ENCODE results near the gene EMX1. TPM values are rescaled to one million over a fixed set of nuclear protein-coding genes. Genes with fewer than 3 reads are reported as not detected.
A peak's percentile ranks its signal among the peaks of the same experiment; 100 is the strongest.

EMX1 gene
- total RNA-seq, 5 donors from 2014 or later (not counting 1 experiment from before 2014, with no cell fraction given): not detected

- Mint-ChIP-seq H3K27me3 (peaks cover 53 to 81% of the 10 kb centered on the region in 2 donors), H3K9me3 (no peaks in the 10 kb centered on the region), H3K36me3 (no peaks in the 10 kb centered on the region), H3K4me3 (peak within 1 kb of the TSS; percentile 66 to 79 (median 75)), H3K27ac (no peak within 1 kb of the TSS), H3K4me1 (peaks cover 8 to 14% (median 10%) of the 10 kb centered on the region in 3 donors)
- Histone ChIP-seq H3K9me3 (no peaks in the 10 kb centered on the region), H3K4me3 (ENCODE audit: control insufficient read depth in 1 of 2, extremely low read depth in 1 of 2, low read length in 1 of 2) (peak within 1 kb of the TSS; percentile 45 to 48), H3K27ac (ENCODE audit: low read length) (no peak within 1 kb of the TSS), H3K4me1 (ENCODE audit: control insufficient read depth in 1 of 2, extremely low read depth in 1 of 2, insufficient read depth in 2 of 2, low read length in 2 of 2) (peaks cover 0 to 17% of the 10 kb centered on the region in 2 experiments), H3K27me3 (replicated peaks in 1 of 2; ENCODE audit: control insufficient read depth in 2 of 2, extremely low read depth in 1 of 2, insufficient read depth in 2 of 2, low read length in 1 of 2) (peaks cover 11 to 57% of the 10 kb centered on the region in 2 experiments), H3K36me3 (ENCODE audit: control insufficient read depth in 2 of 2, extremely low read depth in 1 of 2, insufficient read depth in 1 of 2, low read length in 1 of 2) (no peaks in the 10 kb centered on the region)
- POLR2A ChIA-PET: no interaction called here
- 2% methylated on average over 76 of the region's 76 CpGs for WGBS (ENCODE audit: insufficient coverage)
- DNase-seq (peak in 27 of 35 experiments; percentile 16 to 59 (median 33)), ATAC-seq (replicated peaks in 1 of 4) (peak; percentile 82 to 94 (median 88))
- CTCF ChIA-PET: interaction anchor here in 1 of 2 donors (0.6 kb wide), 1 partner anchor 10 kb away, joined by 4 read pairs; no protein-coding TSS in a partner anchor
Measured at GRCh38 chr2:72887032-72887739, 30.1 kb upstream of the EMX1 start, which contains the start of gene SPR. Gene SPR (plus strand): TSS chr2:72887408. CDS start chr2:72887433, 25 bp downstream.

- Histone ChIP-seq H3K27me3 (replicated peaks in 1 of 2; ENCODE audit: control insufficient read depth in 2 of 2, extremely low read depth in 1 of 2, insufficient read depth in 2 of 2, low read length in 1 of 2) (peaks cover 11 to 58% of the 10 kb centered on the region in 2 experiments), H3K4me3 (ENCODE audit: control insufficient read depth in 1 of 2, extremely low read depth in 1 of 2, low read length in 1 of 2) (peak overlapping the region; percentile 45 to 48), H3K27ac (ENCODE audit: low read length) (no peak overlapping the region), H3K4me1 (ENCODE audit: control insufficient read depth in 1 of 2, extremely low read depth in 1 of 2, insufficient read depth in 2 of 2, low read length in 2 of 2) (peaks cover 0 to 17% of the 10 kb centered on the region in 2 experiments), H3K9me3 (no peaks in the 10 kb centered on the region), H3K36me3 (ENCODE audit: control insufficient read depth in 2 of 2, extremely low read depth in 1 of 2, insufficient read depth in 1 of 2, low read length in 1 of 2) (no peaks in the 10 kb centered on the region)
- Mint-ChIP-seq H3K9me3 (no peaks in the 10 kb centered on the region), H3K36me3 (no peaks in the 10 kb centered on the region), H3K27ac (no peak overlapping the region), H3K4me3 (peak overlapping the region; percentile 62 to 77 (median 75)), H3K27me3 (peaks cover 57 to 84% of the 10 kb centered on the region in 2 donors), H3K4me1 (peaks cover 8 to 14% (median 10%) of the 10 kb centered on the region in 3 donors)
- ATAC-seq (replicated peaks in 1 of 4) (peak; percentile 41 to 59 (median 52)), DNase-seq (peak in 23 of 35 experiments; percentile 16 to 55 (median 32))
- POLR2A ChIA-PET: no interaction called here
- CTCF ChIA-PET: no interaction called here
- 10% methylated on average over 19 of the region's 21 CpGs for WGBS (ENCODE audit: insufficient coverage)
Measured at GRCh38 chr2:72887740-72888437, 29.4 kb upstream of the EMX1 start.

GRCh38 chr2:72888438-72889202, 28.7 kb upstream of the EMX1 start:
- Histone ChIP-seq H3K9me3 (no peaks in the 10 kb centered on the region), H3K27ac (ENCODE audit: low read length) (no peak overlapping the region), H3K4me3 (ENCODE audit: control insufficient read depth in 1 of 2, extremely low read depth in 1 of 2, low read length in 1 of 2) (no peak overlapping the region), H3K36me3 (ENCODE audit: control insufficient read depth in 2 of 2, extremely low read depth in 1 of 2, insufficient read depth in 1 of 2, low read length in 1 of 2) (no peaks in the 10 kb centered on the region), H3K4me1 (ENCODE audit: control insufficient read depth in 1 of 2, extremely low read depth in 1 of 2, insufficient read depth in 2 of 2, low read length in 2 of 2) (peaks cover 0 to 17% of the 10 kb centered on the region in 2 experiments), H3K27me3 (replicated peaks in 1 of 2; ENCODE audit: control insufficient read depth in 2 of 2, extremely low read depth in 1 of 2, insufficient read depth in 2 of 2, low read length in 1 of 2) (peaks cover 11 to 64% of the 10 kb centered on the region in 2 experiments)
- WGBS (ENCODE audit: insufficient coverage): 84% methylated on average over 7 of the region's 11 CpGs
- ChIA-PET POLR2A (no interaction called here), CTCF (no interaction called here)
- no peaks in the 10 kb centered on the region for H3K36me3 Mint-ChIP-seq
- DNase-seq: no peak
- H3K9me3 Mint-ChIP-seq: no peaks in the 10 kb centered on the region
- peak overlapping the region; percentile 28 to 75 (median 62) for H3K4me3 Mint-ChIP-seq
- no peak for ATAC-seq (replicated peaks in 1 of 4)
- peaks cover 8 to 14% (median 10%) of the 10 kb centered on the region in 3 donors for H3K4me1 Mint-ChIP-seq
- no peak overlapping the region for H3K27ac Mint-ChIP-seq
- peaks cover 53 to 80% of the 10 kb centered on the region in 2 donors for H3K27me3 Mint-ChIP-seq

GRCh38 chr2:72889991-72890390, 27.3 kb upstream of the EMX1 start:
- WGBS (ENCODE audit: insufficient coverage): 84% methylated on average over 4 of the region's 4 CpGs
- H3K27me3 ChIP-seq (replicated peaks in 1 of 2; ENCODE audit: control insufficient read depth in 2 of 2, extremely low read depth in 1 of 2, insufficient read depth in 2 of 2, low read length in 1 of 2): peaks cover 11 to 78% of the 10 kb centered on the region in 2 experiments
- H3K9me3 ChIP-seq: no peaks in the 10 kb centered on the region
- ChIA-PET POLR2A (no interaction called here), CTCF (interaction anchor here (0.5 to 0.7 kb wide), 5 partner anchors 22 to 1380 kb away, joined by 3 to 6 read pairs (median 5); no protein-coding TSS in a partner anchor)
- DNase-seq (no peak), ATAC-seq (replicated peaks in 1 of 4) (no peak)
- Mint-ChIP-seq H3K4me1 (peaks cover 8 to 14% (median 10%) of the 10 kb centered on the region in 3 donors), H3K27me3 (peaks cover 52 to 77% of the 10 kb centered on the region in 2 donors), H3K27ac (no peak overlapping the region), H3K36me3 (no peaks in the 10 kb centered on the region), H3K9me3 (no peaks in the 10 kb centered on the region), H3K4me3 (no peak overlapping the region)
- H3K4me1 ChIP-seq (ENCODE audit: control insufficient read depth in 1 of 2, extremely low read depth in 1 of 2, insufficient read depth in 2 of 2, low read length in 2 of 2): peaks cover 0 to 17% of the 10 kb centered on the region in 2 experiments
- H3K36me3 ChIP-seq (ENCODE audit: control insufficient read depth in 2 of 2, extremely low read depth in 1 of 2, insufficient read depth in 1 of 2, low read length in 1 of 2): no peaks in the 10 kb centered on the region
- H3K27ac ChIP-seq (ENCODE audit: low read length): no peak overlapping the region
- H3K4me3 ChIP-seq (ENCODE audit: control insufficient read depth in 1 of 2, extremely low read depth in 1 of 2, low read length in 1 of 2): no peak overlapping the region

- Histone ChIP-seq H3K36me3 (ENCODE audit: control insufficient read depth in 2 of 2, extremely low read depth in 1 of 2, insufficient read depth in 1 of 2, low read length in 1 of 2) (no peaks in the 10 kb centered on the region), H3K27ac (ENCODE audit: low read length) (no peak overlapping the region), H3K4me3 (ENCODE audit: control insufficient read depth in 1 of 2, extremely low read depth in 1 of 2, low read length in 1 of 2) (no peak overlapping the region), H3K4me1 (ENCODE audit: control insufficient read depth in 1 of 2, extremely low read depth in 1 of 2, insufficient read depth in 2 of 2, low read length in 2 of 2) (peaks cover 0 to 17% of the 10 kb centered on the region in 2 experiments), H3K9me3 (no peaks in the 10 kb centered on the region), H3K27me3 (replicated peaks in 1 of 2; ENCODE audit: control insufficient read depth in 2 of 2, extremely low read depth in 1 of 2, insufficient read depth in 2 of 2, low read length in 1 of 2) (peaks cover 13 to 87% of the 10 kb centered on the region in 2 experiments)
- H3K36me3 Mint-ChIP-seq: no peaks in the 10 kb centered on the region
- peaks cover 51 to 74% of the 10 kb centered on the region in 2 donors for H3K27me3 Mint-ChIP-seq
- DNase-seq (no peak), ATAC-seq (replicated peaks in 1 of 4) (no peak)
- WGBS (ENCODE audit: insufficient coverage): 80% methylated on average over 7 of the region's 8 CpGs
- H3K27ac Mint-ChIP-seq: no peak overlapping the region
- H3K4me3 Mint-ChIP-seq: no peak overlapping the region
- POLR2A ChIA-PET: no interaction called here
- no peaks in the 10 kb centered on the region for H3K9me3 Mint-ChIP-seq
- H3K4me1 Mint-ChIP-seq: peaks cover 10 to 18% (median 17%) of the 10 kb centered on the region in 3 donors
- CTCF ChIA-PET: interaction anchor here in 1 of 2 donors (1.6 kb wide), 1 partner anchor 8 kb away, joined by 3 read pairs; no protein-coding TSS in a partner anchor
Measured at GRCh38 chr2:72891091-72891818, 26.1 kb upstream of the EMX1 start.
